Trophoblast cell (in vitro differentiated cells and primary cell): ENCODE data around the gene CYP4Z1.
"Not testable (repeated sequence)": the region's sequence is repeated elsewhere in the genome, so short reads cannot be mapped to it uniquely, and the experiment has no call there.

Experiments
- DNase-seq, 2 donors: peaks; one replicate each; pipeline ENCODE4 v3.0.0-alpha.2; 2016
- H2AFZ ChIP-seq: 2 replicates; pipeline ENCODE4 v1.6.1; 2013; ENCODE audit warnings: low read length, moderate library complexity, mild to moderate bottlenecking; ENCODE audit not compliant: insufficient read depth, poor library complexity
- H2AK5ac ChIP-seq: 2 replicates; pipeline ENCODE4 v1.6.1; 2013; ENCODE audit warnings: mild to moderate bottlenecking, low read length
- H2BK120ac ChIP-seq: 2 replicates; pipeline ENCODE4 v1.6.1; 2013; ENCODE audit warnings: low read length, mild to moderate bottlenecking, moderate library complexity; ENCODE audit not compliant: insufficient read depth, poor library complexity
- H2BK12ac ChIP-seq: 2 replicates; pipeline ENCODE4 v1.6.1; 2013; ENCODE audit warnings: mild to moderate bottlenecking, low read length, moderate library complexity
- H2BK5ac ChIP-seq: 2 replicates; pipeline ENCODE4 v1.6.1; 2013; ENCODE audit warnings: low read length, low read depth, moderate library complexity, mild to moderate bottlenecking; ENCODE audit not compliant: poor library complexity
- H3K14ac ChIP-seq: 2 replicates; pipeline ENCODE4 v1.6.1; 2013; ENCODE audit warnings: mild to moderate bottlenecking, low read length
- H3K18ac ChIP-seq: 2 replicates; pipeline ENCODE4 v1.6.1; 2013; ENCODE audit warnings: mild to moderate bottlenecking, low read length
- H3K23ac ChIP-seq: 2 replicates; pipeline ENCODE4 v1.6.1; 2013; ENCODE audit warnings: low read length
- H3K27ac ChIP-seq: 2 replicates; pipeline ENCODE4 v1.5.1; 2013; ENCODE audit warnings: low read depth, mild to moderate bottlenecking, inconsistent platforms, low read length, moderate library complexity
- H3K27me3 ChIP-seq: 2 replicates; pipeline ENCODE4 v1.6.1; 2013; ENCODE audit warnings: inconsistent platforms, mild to moderate bottlenecking, low read length, moderate library complexity; ENCODE audit not compliant: insufficient read depth
- H3K36me3 ChIP-seq, 2 experiments: 1 replicate in 1 of 2; 2 replicates in 1 of 2; pipeline ENCODE4 v1.6.1; 2013; ENCODE audit warnings: low read length in 2 of 2, mild to moderate bottlenecking in 2 of 2, moderate library complexity in 1 of 2; ENCODE audit not compliant: insufficient read depth in 2 of 2, control insufficient read depth in 1 of 2
- H3K4ac ChIP-seq: 2 replicates; pipeline ENCODE4 v1.6.1; 2013; ENCODE audit warnings: low read depth, mild to moderate bottlenecking, low read length, moderate library complexity
- H3K4me1 ChIP-seq, 2 experiments: 1 replicate in 1 of 2; 2 replicates in 1 of 2; pipeline ENCODE4 v1.6.1; 2013; ENCODE audit warnings: low read length in 2 of 2, mild to moderate bottlenecking in 2 of 2, moderate library complexity in 1 of 2; ENCODE audit not compliant: insufficient read depth in 2 of 2, control insufficient read depth in 1 of 2
- H3K4me2 ChIP-seq: 2 replicates; pipeline ENCODE4 v1.6.1; 2013; ENCODE audit warnings: inconsistent platforms, mild to moderate bottlenecking, low read length, moderate library complexity
- H3K4me3 ChIP-seq: 2 replicates; pipeline ENCODE4 v1.5.1; 2013; ENCODE audit warnings: mild to moderate bottlenecking, low read depth, low read length, inconsistent platforms
- H3K79me1 ChIP-seq: one replicate; pipeline ENCODE4 v1.6.1; 2013; ENCODE audit warnings: low read length
- H3K79me2 ChIP-seq: 2 replicates; pipeline ENCODE4 v1.6.1; 2013; ENCODE audit warnings: low read length, mild to moderate bottlenecking; ENCODE audit not compliant: control insufficient read depth, insufficient read depth, poor library complexity
- H3K9ac ChIP-seq: 2 replicates; pipeline ENCODE4 v1.6.1; 2013; ENCODE audit warnings: mild to moderate bottlenecking, low read length
- H3K9me3 ChIP-seq: 2 replicates; pipeline ENCODE4 v1.6.1; 2013; ENCODE audit warnings: low read depth, mild to moderate bottlenecking, control low read depth, inconsistent platforms, low read length; ENCODE audit not compliant: insufficient read depth
- H4K12ac ChIP-seq: 2 replicates; pipeline ENCODE4 v1.6.1; 2013; ENCODE audit warnings: low read depth, mild to moderate bottlenecking, low read length, moderate library complexity
- H4K8ac ChIP-seq: 2 replicates; pipeline ENCODE4 v1.6.1; 2013; ENCODE audit warnings: low read depth, mild to moderate bottlenecking, low read length, moderate library complexity
- H4K91ac ChIP-seq: one replicate; pipeline ENCODE4 v1.6.1; 2013; ENCODE audit warnings: low read depth, mild to moderate bottlenecking, low read length, moderate library complexity
- WGBS: extraction: QIAGEN DNeasy Blood & Tissue Kit; methylation state at CpG from one replicate; pipeline ENCODE4 v1.1.7; 2013; ENCODE audit warnings: missing lambda C conversion rate; ENCODE audit not compliant: insufficient read length, insufficient coverage; ENCODE audit errors: extremely low coverage; 5-methylcytosine and 5-hydroxymethylcytosine counted together

Gene CYP4Z1

GRCh38 chr1:47137925-47138615 is 71.0 kb downstream of the CYP4Z1 start:
- H3K23ac ChIP-seq: no peak overlapping the region
- no peak overlapping the region for H3K4ac ChIP-seq
- H3K27me3 ChIP-seq: no peaks in the 10 kb centered on the region
- no peak overlapping the region for H2BK12ac ChIP-seq
- H4K12ac ChIP-seq: no peak overlapping the region
- H3K18ac ChIP-seq: no peak overlapping the region
- no peaks in the 10 kb centered on the region for H3K36me3 ChIP-seq
- H3K4me2 ChIP-seq: no peak overlapping the region
- no peak overlapping the region for H4K8ac ChIP-seq
- no peak for DNase-seq
- no peak overlapping the region for H4K91ac ChIP-seq
- no peaks in the 10 kb centered on the region for H3K79me2 ChIP-seq
- H2BK5ac ChIP-seq: no peak overlapping the region
- H3K4me3 ChIP-seq: no peak overlapping the region
- peaks cover 2% of the 10 kb centered on the region for H3K9me3 ChIP-seq
- H3K27ac ChIP-seq: no peak overlapping the region
- H3K9ac ChIP-seq: no peak overlapping the region
- H2AFZ ChIP-seq: no peak overlapping the region
- no peak overlapping the region for H2BK120ac ChIP-seq
- H2AK5ac ChIP-seq: no peak overlapping the region
- no CpG with 5 or more reads among the region's 5 CpGs for WGBS
- no peaks in the 10 kb centered on the region for H3K4me1 ChIP-seq
- H3K79me1 ChIP-seq: no peaks in the 10 kb centered on the region
- H3K14ac ChIP-seq: no peak overlapping the region

GRCh38 chr1:47140358-47140757 is 73.3 kb downstream of the CYP4Z1 start:
- H3K36me3 ChIP-seq, H3K14ac ChIP-seq, H2BK12ac ChIP-seq, H2AK5ac ChIP-seq, H3K79me1 ChIP-seq, H4K12ac ChIP-seq, H3K4me1 ChIP-seq, H3K27me3 ChIP-seq, H2BK120ac ChIP-seq, H3K18ac ChIP-seq, H3K4me3 ChIP-seq, H3K9me3 ChIP-seq, H3K23ac ChIP-seq, H3K27ac ChIP-seq, H2AFZ ChIP-seq, H3K4ac ChIP-seq, H3K9ac ChIP-seq, H3K4me2 ChIP-seq, H3K79me2 ChIP-seq, H4K8ac ChIP-seq, H2BK5ac ChIP-seq, H4K91ac ChIP-seq: not testable (repeated sequence)
- DNase-seq: peak in 1 of 2 donors; percentile 41
- no CpG with 5 or more reads among the region's 3 CpGs for WGBS

- H2BK5ac ChIP-seq, H3K23ac ChIP-seq, H3K4me2 ChIP-seq, H2BK120ac ChIP-seq, H3K36me3 ChIP-seq, H2AFZ ChIP-seq, H4K12ac ChIP-seq, H3K14ac ChIP-seq, H3K4me1 ChIP-seq, H4K8ac ChIP-seq, H3K9me3 ChIP-seq, H3K79me2 ChIP-seq, H3K27me3 ChIP-seq, H3K4me3 ChIP-seq, H3K79me1 ChIP-seq, H3K9ac ChIP-seq, H3K4ac ChIP-seq, H3K18ac ChIP-seq, H3K27ac ChIP-seq, H4K91ac ChIP-seq, H2BK12ac ChIP-seq, H2AK5ac ChIP-seq: not testable (repeated sequence)
- DNase-seq: peak; percentile 6 to 64
- no CpG with 5 or more reads among the region's 6 CpGs for WGBS
Measured at GRCh38 chr1:47143654-47144053, 76.6 kb downstream of the CYP4Z1 start.

GRCh38 chr1:47146495-47146894 is 79.5 kb downstream of the CYP4Z1 start:
- DNase-seq: peak in 1 of 2 donors; percentile 83
- H3K18ac ChIP-seq, H2BK5ac ChIP-seq, H3K4me1 ChIP-seq, H3K27me3 ChIP-seq, H2AK5ac ChIP-seq, H4K8ac ChIP-seq, H3K79me2 ChIP-seq, H3K14ac ChIP-seq, H3K9me3 ChIP-seq, H4K12ac ChIP-seq, H4K91ac ChIP-seq, H2BK12ac ChIP-seq, H2BK120ac ChIP-seq, H2AFZ ChIP-seq, H3K9ac ChIP-seq, H3K79me1 ChIP-seq, H3K23ac ChIP-seq, H3K4me2 ChIP-seq, H3K27ac ChIP-seq, H3K36me3 ChIP-seq, H3K4me3 ChIP-seq, H3K4ac ChIP-seq: not testable (repeated sequence)
- WGBS: no CpG with 5 or more reads among the region's 1 CpG
